Endothelial cell (in vitro differentiated cells): ENCODE results near the gene MYRFL. TPM values are rescaled to one million over a fixed set of nuclear protein-coding genes. Genes with fewer than 3 reads are reported as not detected.

Experiments used
- DNase-seq: peaks from one replicate; pipeline ENCODE4 v3.0.0; 2021; ENCODE audit warnings: low spot score
- H3K27ac Mint-ChIP-seq: one replicate; pipeline ENCODE4 v1.8.0; 2021; ENCODE audit warnings: mixed read lengths, inconsistent platforms; ENCODE audit not compliant: unreplicated experiment
- H3K27me3 Mint-ChIP-seq: one replicate; pipeline ENCODE4 v1.8.0; 2021; ENCODE audit warnings: mild to moderate bottlenecking, moderate library complexity, mixed read lengths, inconsistent platforms; ENCODE audit not compliant: unreplicated experiment
- H3K36me3 Mint-ChIP-seq: one replicate; pipeline ENCODE4 v1.8.0; 2021; ENCODE audit warnings: mild to moderate bottlenecking, low read depth, mixed read lengths, inconsistent platforms; ENCODE audit not compliant: unreplicated experiment
- H3K4me1 Mint-ChIP-seq: one replicate; pipeline ENCODE4 v1.8.0; 2021; ENCODE audit warnings: mild to moderate bottlenecking, mixed read lengths, inconsistent platforms; ENCODE audit not compliant: unreplicated experiment
- H3K4me3 Mint-ChIP-seq: one replicate; pipeline ENCODE4 v1.8.0; 2021; ENCODE audit warnings: mild to moderate bottlenecking, mixed read lengths, inconsistent platforms; ENCODE audit not compliant: unreplicated experiment
- H3K9me3 Mint-ChIP-seq: one replicate; pipeline ENCODE4 v1.8.0; 2021; ENCODE audit warnings: mixed read lengths, inconsistent platforms; ENCODE audit not compliant: unreplicated experiment
- total RNA-seq: library from RNA; stranded (reverse); fragmentation: NEBNext Ultra II Directional; extraction: Animal tissue kit (Norgen Biotek cat#: 25700); gene quantifications from one replicate; pipeline ENCODE4 v1.2.1, GENCODE V29; 2021; ENCODE audit not compliant: unreplicated experiment
- TF ChIP-seq, protein P1 (sequence below): fragments of 200-600 bp; sonication (generic); IDR thresholded peaks from one replicate; pipeline ENCODE4 v1.5.0; 2021; ENCODE audit warnings: antibody characterized with exemption; ENCODE audit not compliant: unreplicated experiment

The MYRFL gene
- total RNA-seq, 1 donor from 2014 or later: 0.69 TPM

DNA sequence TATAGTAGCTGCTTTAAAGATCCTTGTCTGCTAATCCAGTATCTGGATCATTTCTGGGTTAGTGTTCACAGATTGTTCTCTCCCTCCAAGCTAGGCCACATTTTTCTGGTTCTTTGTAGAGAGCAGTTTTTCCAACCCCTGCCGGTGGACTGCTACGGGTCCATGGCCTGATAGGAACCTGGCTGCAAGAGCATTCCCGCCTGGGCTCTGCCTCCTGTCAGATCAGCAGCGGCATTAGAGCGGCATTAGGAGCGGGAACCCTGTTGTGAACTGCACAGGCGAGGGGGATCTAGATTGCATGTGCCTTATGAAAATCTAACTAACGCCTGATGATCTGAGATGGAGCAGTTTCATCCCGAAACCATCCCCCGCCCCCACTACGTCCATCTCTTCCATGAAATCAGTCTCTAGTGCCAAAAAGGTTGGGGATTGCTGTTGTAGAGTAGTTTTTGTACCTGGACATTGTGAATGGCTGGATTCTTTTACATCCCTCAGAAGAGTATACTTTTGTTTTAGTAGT is 50.4 kb downstream of the MYRFL start:
- H3K27ac Mint-ChIP-seq: no peak overlapping the region
- H3K36me3 Mint-ChIP-seq: no peaks in the 10 kb centered on the region
- DNase-seq: no peak
- peaks cover 13% of the 10 kb centered on the region for H3K4me1 Mint-ChIP-seq
- no peaks in the 10 kb centered on the region for H3K9me3 Mint-ChIP-seq
- H3K27me3 Mint-ChIP-seq: no peaks in the 10 kb centered on the region
- TF ChIP-seq, protein P1, sequence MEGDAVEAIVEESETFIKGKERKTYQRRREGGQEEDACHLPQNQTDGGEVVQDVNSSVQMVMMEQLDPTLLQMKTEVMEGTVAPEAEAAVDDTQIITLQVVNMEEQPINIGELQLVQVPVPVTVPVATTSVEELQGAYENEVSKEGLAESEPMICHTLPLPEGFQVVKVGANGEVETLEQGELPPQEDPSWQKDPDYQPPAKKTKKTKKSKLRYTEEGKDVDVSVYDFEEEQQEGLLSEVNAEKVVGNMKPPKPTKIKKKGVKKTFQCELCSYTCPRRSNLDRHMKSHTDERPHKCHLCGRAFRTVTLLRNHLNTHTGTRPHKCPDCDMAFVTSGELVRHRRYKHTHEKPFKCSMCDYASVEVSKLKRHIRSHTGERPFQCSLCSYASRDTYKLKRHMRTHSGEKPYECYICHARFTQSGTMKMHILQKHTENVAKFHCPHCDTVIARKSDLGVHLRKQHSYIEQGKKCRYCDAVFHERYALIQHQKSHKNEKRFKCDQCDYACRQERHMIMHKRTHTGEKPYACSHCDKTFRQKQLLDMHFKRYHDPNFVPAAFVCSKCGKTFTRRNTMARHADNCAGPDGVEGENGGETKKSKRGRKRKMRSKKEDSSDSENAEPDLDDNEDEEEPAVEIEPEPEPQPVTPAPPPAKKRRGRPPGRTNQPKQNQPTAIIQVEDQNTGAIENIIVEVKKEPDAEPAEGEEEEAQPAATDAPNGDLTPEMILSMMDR: no peak
- H3K4me3 Mint-ChIP-seq: no peak overlapping the region

DNA sequence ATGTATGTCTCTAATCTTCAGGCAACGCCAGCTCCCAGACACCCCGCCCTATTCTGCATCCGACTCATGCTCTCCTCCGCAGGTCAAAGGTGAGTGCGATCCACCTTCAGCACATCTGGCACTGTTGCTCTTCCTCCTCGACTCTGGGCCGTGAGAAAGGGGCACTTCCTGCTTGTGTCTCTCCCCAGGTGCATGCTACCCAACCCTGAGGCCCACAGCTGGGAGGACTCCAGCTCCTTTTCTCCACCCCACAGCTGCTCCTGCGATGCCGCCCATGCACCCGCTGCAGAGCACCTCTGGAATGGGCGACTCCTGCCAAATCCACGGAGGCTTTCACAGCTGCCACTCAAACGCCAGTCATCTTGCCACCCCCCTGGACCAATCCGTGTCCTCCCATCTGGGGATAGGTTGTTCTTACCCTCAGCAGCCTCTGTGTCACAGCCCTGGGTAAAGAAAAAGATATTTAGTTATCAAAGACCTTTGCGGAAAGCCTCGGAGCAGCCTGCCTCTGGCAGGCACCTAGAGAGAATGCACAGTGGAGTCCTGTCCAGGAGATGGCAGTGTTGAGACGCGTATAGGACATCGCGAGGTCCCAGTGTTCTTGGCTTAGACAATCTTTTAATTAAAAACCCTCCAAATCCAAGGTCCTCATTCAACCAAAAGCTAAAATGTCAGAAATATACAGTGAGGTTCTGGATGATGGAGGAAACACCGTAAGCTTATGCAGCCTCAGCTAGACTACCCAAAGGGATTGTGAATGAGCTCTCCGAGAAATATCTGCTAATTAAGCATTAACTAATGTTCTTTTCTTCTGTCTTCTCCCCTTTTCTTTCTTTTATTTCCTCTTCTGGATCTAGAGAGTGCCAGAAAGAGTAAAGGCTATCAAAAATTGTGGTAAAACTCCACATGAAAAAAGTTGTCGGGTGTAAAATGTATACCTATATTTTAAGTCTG is 54.3 kb downstream of the MYRFL start:
- TF ChIP-seq, protein P1: peak; percentile 72
- peak; percentile 74 for DNase-seq
- no peak overlapping the region for H3K4me3 Mint-ChIP-seq

DNA sequence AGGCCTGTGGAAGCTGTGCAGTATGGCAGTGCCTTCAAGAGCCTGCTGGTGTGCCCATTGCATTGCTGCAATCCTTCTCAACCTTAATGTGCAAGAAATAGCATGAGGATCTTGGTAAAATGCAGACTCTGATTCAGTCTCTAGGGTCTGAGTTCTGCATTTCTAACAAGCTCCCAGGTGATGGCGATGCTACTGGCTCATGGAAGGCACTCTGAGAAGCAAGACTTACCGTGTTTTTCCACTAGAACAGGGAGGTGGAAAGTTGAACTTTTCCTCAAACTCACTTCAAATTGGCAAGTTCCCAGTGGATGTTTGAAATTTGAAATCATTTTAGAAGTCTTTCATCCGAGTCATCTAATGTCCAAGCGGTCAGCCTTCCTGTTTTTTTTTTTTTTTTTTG is 55.5 kb downstream of the MYRFL start:
- H3K36me3 Mint-ChIP-seq: no peaks in the 10 kb centered on the region
- no peaks in the 10 kb centered on the region for H3K27me3 Mint-ChIP-seq
- H3K9me3 Mint-ChIP-seq: no peaks in the 10 kb centered on the region
- no peak overlapping the region for H3K4me3 Mint-ChIP-seq
- peaks cover 18% of the 10 kb centered on the region for H3K4me1 Mint-ChIP-seq
- no peak overlapping the region for H3K27ac Mint-ChIP-seq
- no peak for DNase-seq
- TF ChIP-seq, protein P1: no peak

More for the DNA sequence above, 54.3 kb downstream of the MYRFL start:
- H3K4me1 Mint-ChIP-seq: peaks cover 13% of the 10 kb centered on the region
- no peak overlapping the region for H3K27ac Mint-ChIP-seq
- no peaks in the 10 kb centered on the region for H3K9me3 Mint-ChIP-seq
- H3K27me3 Mint-ChIP-seq: no peaks in the 10 kb centered on the region
- no peaks in the 10 kb centered on the region for H3K36me3 Mint-ChIP-seq

DNA sequence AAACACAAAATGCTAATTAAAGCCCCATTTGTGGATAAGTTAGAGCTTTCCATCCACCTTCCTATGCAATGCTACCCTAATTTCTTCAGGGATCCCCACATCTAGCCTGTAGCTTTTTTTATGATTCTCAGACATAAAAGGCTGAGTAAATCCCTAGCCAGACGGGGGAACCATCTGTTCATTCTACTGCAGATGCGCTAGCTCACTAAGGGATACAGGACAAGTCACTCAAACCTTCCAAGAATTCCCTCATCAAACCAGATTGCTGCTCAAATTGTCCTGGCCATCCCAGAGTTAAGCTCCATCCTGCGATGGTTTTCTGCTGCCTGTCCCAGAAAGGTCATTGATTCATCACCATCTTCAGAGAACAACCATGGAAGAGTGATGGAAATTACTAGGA is 56.7 kb downstream of the MYRFL start:
- no peak for DNase-seq
- Mint-ChIP-seq H3K9me3 (no peaks in the 10 kb centered on the region), H3K36me3 (no peaks in the 10 kb centered on the region), H3K4me1 (peaks cover 13% of the 10 kb centered on the region), H3K4me3 (no peak overlapping the region), H3K27ac (no peak overlapping the region), H3K27me3 (no peaks in the 10 kb centered on the region)
- TF ChIP-seq, protein P1: no peak

DNA sequence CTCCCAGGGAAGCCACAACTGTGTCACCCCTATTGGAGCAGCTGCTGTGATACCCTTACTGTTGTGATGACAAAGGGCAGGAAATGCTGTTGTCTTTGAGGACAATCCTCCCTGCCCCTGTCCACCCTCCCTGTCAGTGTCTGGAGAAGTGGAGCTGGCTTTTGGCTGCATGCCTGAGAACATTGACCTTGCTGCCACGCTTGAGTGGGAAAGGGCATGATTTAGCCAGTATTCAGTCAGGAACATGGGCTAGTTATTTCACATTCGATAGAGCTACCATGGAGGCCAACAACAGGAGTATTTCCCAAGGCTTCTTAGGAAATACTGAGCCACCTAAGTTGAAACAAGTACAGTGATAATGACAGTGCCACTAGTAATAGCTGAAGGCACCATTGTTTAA is 59.4 kb downstream of the MYRFL start:
- Mint-ChIP-seq H3K4me3 (no peak overlapping the region), H3K27me3 (no peaks in the 10 kb centered on the region), H3K9me3 (no peaks in the 10 kb centered on the region), H3K36me3 (no peaks in the 10 kb centered on the region), H3K4me1 (peaks cover 8% of the 10 kb centered on the region), H3K27ac (no peak overlapping the region)
- TF ChIP-seq, protein P1: no peak
- DNase-seq: no peak
